NCI-H345 treated with DMSO at 0.1 percent for 48 hours (cell line): ENCODE data around the gene TSPAN13.

ENCODE experiments used
- DNase-seq: peaks from one replicate; lab custom pipeline; 2025; ENCODE audit not compliant: unreplicated experiment; lab: John Stamatoyannopoulos, UW

TSPAN13 gene

GRCh38 chr7:16753102-16753931, at the start of gene TSPAN13:
TSS of gene TSPAN13 (plus strand) at chr7:16753755. CDS start at chr7:16753968, 213 bp downstream.
- DNase-seq: peak; percentile 90

GRCh38 chr7:16708511-16708910, 45.0 kb upstream of the TSPAN13 start:
- no peak for DNase-seq

- no peak for DNase-seq
These were observed 44.6 kb upstream of the TSPAN13 start for GRCh38 chr7:16708980-16709379.

GRCh38 chr7:16710651-16711050, 42.9 kb upstream of the TSPAN13 start:
- DNase-seq: no peak

GRCh38 chr7:16711730-16712129, 41.8 kb upstream of the TSPAN13 start:
- DNase-seq: no peak

- DNase-seq: no peak
These were observed 40.6 kb upstream of the TSPAN13 start for GRCh38 chr7:16712916-16713315.

- DNase-seq: no peak
These were observed 37.6 kb upstream of the TSPAN13 start for GRCh38 chr7:16715928-16716327.

GRCh38 chr7:16718111-16718656, 35.4 kb upstream of the TSPAN13 start:
- DNase-seq: no peak

- DNase-seq: no peak
These were observed 33.9 kb upstream of the TSPAN13 start for GRCh38 chr7:16719699-16720098.

- no peak for DNase-seq
These were observed 32.0 kb upstream of the TSPAN13 start for GRCh38 chr7:16721541-16721940.

GRCh38 chr7:16724344-16724743, 29.2 kb upstream of the TSPAN13 start:
- no peak for DNase-seq

GRCh38 chr7:16726189-16726588, 27.4 kb upstream of the TSPAN13 start:
- DNase-seq: no peak

GRCh38 chr7:16727736-16728135, 25.8 kb upstream of the TSPAN13 start:
- no peak for DNase-seq

GRCh38 chr7:16728811-16729210, 24.7 kb upstream of the TSPAN13 start:
- no peak for DNase-seq

- no peak for DNase-seq
These were observed 24.0 kb upstream of the TSPAN13 start for GRCh38 chr7:16729541-16729940.

- DNase-seq: no peak
These were observed 22.6 kb upstream of the TSPAN13 start for GRCh38 chr7:16730937-16731336.

GRCh38 chr7:16732828-16733227, 20.7 kb upstream of the TSPAN13 start:
- no peak for DNase-seq

- DNase-seq: no peak
These were observed 19.3 kb upstream of the TSPAN13 start for GRCh38 chr7:16734148-16734726.

GRCh38 chr7:16735020-16735419, 18.5 kb upstream of the TSPAN13 start:
- no peak for DNase-seq

GRCh38 chr7:16738011-16738688, 15.4 kb upstream of the TSPAN13 start:
- no peak for DNase-seq

GRCh38 chr7:16739863-16740622, 13.5 kb upstream of the TSPAN13 start:
- DNase-seq: no peak
